Stimulated activated CD8-positive, alpha-beta memory T cell treated with anti-CD3 and anti-CD28 coated beads, Interleukin-15, amount 100 ng/mL, for 24 hours (primary cell): ENCODE data around the gene ACAD9.

Experiments
- DNase-seq: peaks from one replicate; pipeline ENCODE4 v3.0.0-alpha.2; 2020; ENCODE audit warnings: low read depth

The ACAD9 gene

GRCh38 chr3:128935922-128936321 lies 56.5 kb downstream of the ACAD9 start:
- DNase-seq = no peak

- DNase-seq = no peak
Observed at GRCh38 chr3:128936341-128936740, 56.9 kb downstream of the ACAD9 start.

GRCh38 chr3:128940252-128940651 lies 60.8 kb downstream of the ACAD9 start:
- DNase-seq = no peak

- no peak for DNase-seq
Observed at GRCh38 chr3:128942161-128942952, 62.9 kb downstream of the ACAD9 start.

GRCh38 chr3:128945041-128945877 lies 65.8 kb downstream of the ACAD9 start:
- no peak for DNase-seq

- no peak for DNase-seq
Observed at GRCh38 chr3:128945878-128946175, 66.4 kb downstream of the ACAD9 start.

GRCh38 chr3:128946411-128946810 lies 67.0 kb downstream of the ACAD9 start:
- DNase-seq = no peak

- DNase-seq = no peak
Observed at GRCh38 chr3:128949158-128949557, 69.7 kb downstream of the ACAD9 start.

- DNase-seq = no peak
Observed at GRCh38 chr3:128950223-128950938, 71.0 kb downstream of the ACAD9 start.

- DNase-seq = no peak
Observed at GRCh38 chr3:128956440-128956839, 77.0 kb downstream of the ACAD9 start.
